Activated CD8-positive, alpha-beta memory T cell treated with anti-CD3 and anti-CD28 coated beads for 1 hour (primary cell): ENCODE measurements around the gene DCLRE1A.
"Not testable (repeated sequence)": the region's sequence is repeated elsewhere in the genome, so short reads cannot be mapped to it uniquely, and the experiment has no call there.

Source experiments
- DNase-seq, 2 donors: peaks; one replicate each; pipeline ENCODE4 v3.0.0-alpha.2; 2020; ENCODE audit warnings: low read depth in 1 of 2; ENCODE audit errors: extremely low read depth in 1 of 2

Gene DCLRE1A

GRCh38 chr10:113858541-113858940 is 4.7 kb upstream of the DCLRE1A start:
- DNase-seq = no peak

DNA sequence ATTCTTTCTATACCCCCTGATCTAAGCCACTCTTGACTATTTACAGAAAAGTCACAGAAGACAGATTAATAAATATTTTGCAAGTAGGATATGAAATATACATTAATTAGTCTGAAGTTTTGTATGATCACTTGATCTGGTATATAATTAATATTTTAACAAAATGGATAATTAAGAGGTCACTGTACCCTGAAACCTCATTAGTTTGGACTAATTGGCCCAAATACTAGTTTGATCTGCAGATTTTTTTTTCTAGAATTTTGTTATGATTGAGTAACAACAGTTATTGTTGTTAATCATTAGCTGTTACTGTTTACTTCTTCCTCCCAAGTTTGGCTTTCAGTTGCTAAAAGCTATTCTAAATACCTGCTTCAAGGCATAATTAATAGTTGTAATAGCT is 3.3 kb upstream of the DCLRE1A start:
- DNase-seq = no peak

GRCh38 chr10:113856563-113856962 is 2.7 kb upstream of the DCLRE1A start:
- DNase-seq = no peak

GRCh38 chr10:113854761-113855588 is 1.1 kb upstream of the DCLRE1A start:
- peak in 1 of 2 donors; percentile 19 for DNase-seq

- DNase-seq = no peak
These were observed 287 bp downstream of the DCLRE1A start for GRCh38 chr10:113853578-113854012.

GRCh38 chr10:113849946-113850345 is 3.9 kb downstream of the DCLRE1A start:
- DNase-seq = no peak

- DNase-seq = no peak
These were observed 4.6 kb downstream of the DCLRE1A start for GRCh38 chr10:113849140-113849803.

- no peak for DNase-seq
These were observed 7.8 kb downstream of the DCLRE1A start for GRCh38 chr10:113846036-113846435.

- no peak for DNase-seq
These were observed 9.9 kb downstream of the DCLRE1A start for GRCh38 chr10:113843972-113844485.

DNA sequence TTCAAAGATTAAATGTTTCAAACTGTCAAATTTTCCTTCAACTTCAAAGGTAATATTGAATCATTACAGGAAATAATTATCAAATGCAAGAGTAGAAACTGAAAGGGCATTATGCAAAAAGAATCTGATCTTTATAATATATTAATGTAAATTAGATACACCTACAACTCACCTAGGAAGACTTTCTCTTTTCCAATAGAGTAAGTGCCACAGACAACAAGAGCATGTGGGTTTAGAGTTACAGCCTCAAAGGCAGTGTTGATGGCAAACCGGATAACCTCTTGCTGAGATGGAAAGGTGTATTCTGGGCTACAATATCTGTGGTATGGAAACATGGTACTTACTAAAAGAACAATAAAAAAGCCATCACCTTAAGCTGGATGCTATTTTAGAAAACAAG is 11.7 kb downstream of the DCLRE1A start:
- DNase-seq = no peak

GRCh38 chr10:113828567-113828966 is 25.3 kb downstream of the DCLRE1A start:
- not testable (repeated sequence) for DNase-seq

DNA sequence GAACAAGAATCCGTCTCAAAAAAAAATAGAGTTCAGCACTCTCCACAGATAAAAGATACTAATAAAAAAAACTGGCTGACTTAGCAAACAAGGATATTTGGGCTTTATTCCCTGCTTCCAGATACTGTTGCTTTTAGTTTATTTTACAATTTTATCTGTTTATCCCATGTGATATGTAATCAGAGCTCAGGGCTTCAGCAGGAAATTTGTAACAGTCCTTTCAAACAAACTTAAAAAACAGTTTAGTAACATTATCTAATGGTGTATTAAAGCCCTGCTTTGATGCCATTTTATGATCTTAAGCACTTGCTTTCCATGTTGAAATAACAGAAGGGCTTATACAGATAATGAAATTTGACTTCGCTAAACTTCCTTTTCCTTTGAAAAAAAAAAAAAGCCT is 28.1 kb downstream of the DCLRE1A start:
- DNase-seq = no peak

DNA sequence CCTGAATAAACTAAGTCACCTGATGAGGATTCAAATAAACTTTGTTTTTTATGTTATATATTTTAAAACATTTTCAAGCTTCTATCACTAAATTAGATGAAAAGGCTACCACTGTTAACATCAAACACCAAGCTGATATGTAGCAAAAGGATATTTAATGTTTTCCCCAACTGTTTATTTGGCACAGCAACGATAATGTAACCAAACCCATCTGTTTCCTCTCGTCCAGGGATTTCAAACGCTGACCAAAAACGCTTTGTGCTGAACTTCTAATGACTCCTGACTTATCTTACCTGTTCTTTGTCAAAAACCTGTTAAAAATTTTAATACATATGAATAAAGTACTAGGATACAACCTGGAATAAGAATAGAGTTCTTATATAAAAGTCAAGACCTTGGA is 30.5 kb downstream of the DCLRE1A start:
- DNase-seq = no peak

GRCh38 chr10:113822174-113822573 is 31.7 kb downstream of the DCLRE1A start:
- no peak for DNase-seq

DNA sequence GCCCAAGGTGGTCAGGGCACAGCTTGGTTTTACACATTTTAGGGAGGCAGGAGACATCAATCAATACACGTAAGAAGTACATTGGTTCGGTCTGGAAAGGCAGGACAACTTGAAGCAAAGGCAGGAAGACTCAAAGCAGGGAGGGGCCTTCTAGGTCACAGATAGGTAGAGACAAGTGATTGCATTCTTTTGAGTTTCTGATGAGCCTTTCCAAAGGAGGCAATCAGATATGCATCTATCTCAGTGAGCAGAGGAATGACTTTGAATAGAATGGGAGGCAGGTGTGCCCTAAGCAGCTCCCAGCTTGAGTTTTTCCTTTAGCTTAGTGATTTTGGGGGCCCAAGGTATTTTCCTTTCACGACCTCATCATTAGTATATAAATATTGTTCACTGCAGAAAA is 32.6 kb downstream of the DCLRE1A start:
- DNase-seq = not testable (repeated sequence)

DNA sequence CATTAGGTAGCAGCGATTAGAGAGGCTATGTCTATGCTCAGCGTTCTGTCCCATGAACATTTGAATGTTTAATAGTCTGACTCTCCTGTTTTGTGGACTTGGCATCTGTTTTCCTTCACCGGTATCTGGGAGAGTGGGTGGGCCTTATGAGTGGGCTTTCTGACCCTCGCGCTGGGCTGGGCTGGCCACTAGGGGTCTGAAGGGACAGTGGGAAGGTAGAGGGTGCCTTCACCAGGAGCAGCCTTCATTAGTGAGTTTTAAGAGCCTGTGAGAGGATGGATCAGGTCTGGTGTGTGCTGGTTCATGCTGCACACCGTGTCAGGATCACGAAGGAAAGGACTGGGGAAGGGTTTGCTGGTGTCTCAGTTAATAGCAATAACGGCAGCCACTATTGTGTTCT is 33.4 kb downstream of the DCLRE1A start:
- DNase-seq = no peak

DNA sequence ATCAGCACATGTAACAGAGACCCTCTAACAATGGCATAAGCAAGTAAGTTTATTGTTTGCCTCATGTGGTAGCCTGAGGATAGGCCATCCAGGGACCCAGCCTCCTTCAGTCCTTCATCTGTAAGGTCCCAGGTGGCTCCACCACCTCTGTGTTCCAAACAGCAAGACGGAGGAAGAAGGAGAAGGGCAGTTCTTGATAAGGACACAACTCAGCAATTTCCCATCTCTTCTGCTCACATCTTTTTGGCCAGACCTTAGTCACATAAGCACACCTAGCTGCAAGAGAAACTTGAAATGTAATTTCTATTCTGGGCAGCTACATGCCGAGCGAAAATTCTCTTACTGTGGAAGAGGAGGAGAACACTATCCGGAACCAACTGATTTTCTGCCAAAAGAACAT is 33.9 kb downstream of the DCLRE1A start:
- no peak for DNase-seq

DNA sequence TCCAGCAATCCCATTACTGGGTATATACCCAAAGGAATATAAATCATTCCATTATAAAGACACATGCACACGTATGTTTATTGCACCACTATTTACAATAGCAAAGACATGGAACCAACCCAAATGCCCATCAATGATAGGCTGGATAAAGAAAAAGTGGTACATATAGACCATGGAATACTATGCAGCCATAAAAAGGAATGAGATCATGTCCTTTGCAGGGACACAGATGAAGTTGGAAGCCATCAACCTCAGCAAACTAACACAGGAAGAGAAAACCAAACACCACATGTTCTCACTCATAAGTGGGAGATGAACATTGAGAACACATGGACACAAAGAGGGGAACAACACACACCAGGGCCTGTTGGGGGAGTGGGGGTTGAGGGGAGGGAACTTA is 39.2 kb downstream of the DCLRE1A start:
- DNase-seq = not testable (repeated sequence)

GRCh38 chr10:113808168-113808567 is 45.7 kb downstream of the DCLRE1A start:
- no peak for DNase-seq

DNA sequence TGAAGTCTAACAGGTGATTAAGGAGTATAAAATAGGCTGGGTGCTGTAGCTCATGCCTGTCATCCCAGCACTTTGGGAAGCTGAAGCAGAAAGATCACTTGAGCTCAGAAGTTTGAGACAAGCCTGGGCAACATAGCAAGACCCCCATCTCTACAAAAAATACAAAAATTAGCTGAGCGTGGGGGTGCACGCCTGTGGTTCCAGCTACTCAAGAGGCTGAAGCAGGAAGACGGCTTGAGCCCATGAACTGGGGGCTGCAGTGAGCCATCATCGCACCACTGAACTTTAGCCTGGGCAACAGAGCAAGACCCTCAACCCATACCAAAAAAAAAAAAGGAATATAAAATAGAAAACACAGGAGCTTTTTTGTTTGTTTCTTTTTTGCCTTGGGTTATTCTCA is 47.4 kb downstream of the DCLRE1A start:
- DNase-seq = no peak

DNA sequence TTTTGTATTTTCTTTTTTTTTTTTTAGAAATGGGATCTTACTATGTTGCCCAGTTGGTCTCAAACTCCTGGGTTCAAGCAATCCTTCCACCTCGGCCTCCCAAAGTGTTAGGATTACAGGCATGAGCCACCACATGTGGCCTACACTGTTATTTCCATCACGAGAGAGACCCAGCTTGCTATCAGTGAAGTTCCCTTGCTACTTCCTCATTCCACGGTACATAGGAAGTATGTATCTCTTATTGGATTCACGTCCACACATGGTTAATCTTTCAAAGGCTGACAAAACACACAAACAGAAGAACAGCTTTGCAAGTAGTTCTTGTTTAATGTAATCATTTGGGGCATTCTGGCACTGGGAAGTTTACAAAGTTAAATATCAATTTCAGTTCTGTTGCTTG is 50.9 kb downstream of the DCLRE1A start:
- no peak for DNase-seq

GRCh38 chr10:113801569-113801968 is 52.3 kb downstream of the DCLRE1A start:
- no peak for DNase-seq
